Purkinje cell (primary cell): ENCODE data around the gene C1orf174. TPM values are rescaled to one million over a fixed set of nuclear protein-coding genes. Genes with fewer than 3 reads are reported as not detected.

Source experiments
- polyA plus RNA-seq: library from polyadenylated mRNA; unstranded; fragments of >200 nt; fragmentation: Nextera tagmentation; gene quantifications from 2 replicates; pipeline ENCODE4 v1.2.1, GENCODE V29; 2014

Gene C1orf174
- 15.2 and 20.7 TPM in 2 replicates for polyA plus RNA-seq

DNA sequence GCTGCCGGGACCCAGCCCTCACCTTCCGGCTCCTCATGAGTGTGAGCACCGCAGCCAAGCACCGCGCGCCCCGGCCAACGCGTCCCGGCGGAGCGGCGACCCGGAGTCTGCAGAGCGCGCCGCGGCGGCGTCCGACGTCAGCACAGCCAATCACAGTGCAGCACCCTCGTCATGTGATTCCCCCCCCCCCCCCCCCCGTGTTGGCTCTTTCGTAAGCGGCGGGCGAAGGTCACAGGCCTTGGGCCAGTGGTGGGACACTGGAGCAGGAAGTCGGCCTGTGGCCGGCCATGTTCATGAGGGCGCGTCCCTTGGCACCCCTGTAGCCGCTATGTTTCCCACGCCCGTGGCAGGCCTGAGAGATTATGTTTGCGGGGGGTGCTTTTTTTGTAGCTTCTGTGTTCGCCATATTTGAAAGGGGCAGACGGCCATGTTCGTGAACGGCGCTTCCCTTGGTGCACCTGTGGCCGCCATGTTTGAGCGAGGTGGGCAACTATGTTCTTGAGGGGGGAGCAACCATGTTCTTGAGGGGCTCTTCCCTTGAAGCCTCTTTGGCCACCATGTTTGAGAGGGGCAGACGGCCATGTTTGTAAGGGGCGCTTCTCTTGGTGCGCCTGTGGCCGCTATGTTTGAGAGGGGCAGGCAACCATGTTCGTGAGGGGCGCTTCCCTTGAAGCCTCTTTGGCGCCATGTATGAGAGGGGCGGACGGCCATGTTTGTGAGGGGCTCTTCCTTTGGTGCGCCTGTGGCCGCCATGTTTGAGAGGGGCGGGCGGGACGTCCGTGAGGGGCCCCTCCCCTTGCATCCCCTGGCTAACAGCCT, at the start of gene C1orf174:
Gene C1orf174 (minus strand): TSS at position 123 of the 819 bp plus-strand sequence. CDS start 86 bp downstream, at position 37.

DNA sequence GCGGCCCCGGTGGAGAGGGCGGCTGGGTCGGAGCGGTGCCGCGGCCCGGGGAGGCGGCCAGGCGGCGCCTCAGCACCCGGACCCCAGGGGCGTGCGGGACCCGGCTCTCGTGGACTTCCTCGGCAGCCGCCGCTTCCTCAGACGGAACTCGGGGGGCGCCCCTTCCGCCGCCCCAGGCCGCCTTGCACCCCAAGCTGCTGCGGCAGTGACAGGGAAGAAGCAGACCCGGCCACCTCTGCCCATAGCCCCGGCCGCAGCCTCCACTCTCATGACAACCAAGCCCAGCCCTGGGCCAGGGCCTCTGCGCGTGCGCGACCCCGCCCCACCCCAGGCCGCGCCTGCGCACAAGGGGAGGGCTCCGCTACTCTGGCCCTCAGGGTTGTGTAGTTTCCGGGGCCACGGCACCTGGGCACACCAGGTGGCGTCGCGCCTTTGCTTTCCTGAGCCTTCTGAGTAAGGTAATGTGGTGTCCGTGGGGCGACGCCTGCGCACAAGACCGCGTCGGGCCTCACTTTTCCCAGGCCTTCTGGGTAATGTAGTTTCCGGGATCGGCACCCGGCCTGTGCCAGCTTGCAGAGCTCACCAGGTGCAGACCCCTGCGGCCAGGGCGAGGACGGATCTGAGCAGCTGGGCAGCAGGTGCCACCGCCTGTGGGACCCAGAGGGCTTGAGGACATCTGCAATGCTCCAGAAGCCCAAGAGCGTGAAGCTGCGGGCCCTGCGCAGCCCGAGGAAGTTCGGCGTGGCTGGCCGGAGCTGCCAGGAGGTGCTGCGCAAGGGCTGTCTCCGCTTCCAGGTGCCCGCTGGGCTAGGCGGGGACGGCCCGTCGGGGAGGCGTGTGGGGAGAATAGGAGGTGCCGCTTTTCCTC, 42.9 kb downstream of the C1orf174 start, which contains the start of the genes CEP104 and DFFB:
Gene CEP104 (minus strand): TSS at position 289 of the 868 bp plus-strand sequence. CDS start 4,804 bp downstream, outside the sequence.
Gene DFFB (plus strand): TSS at position 554 of the 868 bp plus-strand sequence. CDS start 128 bp downstream, at position 682.

Other genes with a start within 250 kb of the C1orf174 start
- gene TP73, start 247.8 kb downstream of the C1orf174 start, polyA plus RNA-seq, result not detected in 2 replicates
- gene CCDC27, start 147.8 kb downstream of the C1orf174 start, polyA plus RNA-seq, result not detected in 2 replicates
- not detected in 2 replicates for gene SMIM1, start 127.5 kb downstream of the C1orf174 start, polyA plus RNA-seq
- gene LRRC47, start 103.8 kb downstream of the C1orf174 start, polyA plus RNA-seq, result 9.6 and 11.7 TPM in 2 replicates
- 22.9 and 26.1 TPM in 2 replicates for gene CEP104, start 43.1 kb downstream of the C1orf174 start, polyA plus RNA-seq
- gene DFFB, start 42.8 kb downstream of the C1orf174 start, polyA plus RNA-seq, result 4.1 TPM in 2 replicates